GM21576 (cell line): ENCODE measurements around the gene MAP3K1.

ENCODE experiments used
- ATAC-seq: cut with Tn5 transposase; IDR thresholded peaks from one replicate; pipeline ENCODE4 v1.9.1; 2021; ENCODE audit warnings: mild to moderate bottlenecking, moderate library complexity; ENCODE audit not compliant: unreplicated experiment

Gene MAP3K1

GRCh38 chr5:56845277-56845676 lies 29.9 kb downstream of the MAP3K1 start:
- no peak for ATAC-seq

DNA sequence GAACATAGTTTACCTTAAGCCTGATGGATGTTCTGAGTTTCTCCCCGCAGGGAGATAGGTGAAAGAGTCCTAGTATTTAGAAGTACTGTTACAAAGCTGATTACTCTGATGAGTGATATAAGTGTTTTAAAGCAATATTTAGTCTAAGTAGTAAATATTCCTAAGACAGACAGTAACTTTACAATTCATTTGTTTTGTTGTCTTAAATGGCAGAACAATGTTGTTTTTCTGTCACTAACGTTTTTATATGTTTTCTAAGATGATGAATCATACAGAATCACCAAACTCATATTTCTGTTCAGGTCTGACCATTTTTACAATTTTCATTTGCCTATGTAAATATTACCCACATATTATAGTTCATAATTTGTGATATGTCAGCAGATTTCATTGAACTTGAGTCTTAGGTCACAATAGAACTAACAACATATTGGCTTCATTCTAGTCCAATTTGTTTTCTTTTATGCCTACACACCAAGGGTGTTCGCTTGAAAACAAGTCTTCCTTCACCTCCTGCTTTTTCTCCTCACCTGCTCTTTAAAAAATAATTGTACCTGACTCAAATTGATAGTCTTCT lies 30.6 kb downstream of the MAP3K1 start:
- ATAC-seq = no peak

- no peak for ATAC-seq
These were observed 32.9 kb downstream of the MAP3K1 start for GRCh38 chr5:56848206-56848605.

GRCh38 chr5:56849671-56850070 lies 34.3 kb downstream of the MAP3K1 start:
- ATAC-seq = no peak

DNA sequence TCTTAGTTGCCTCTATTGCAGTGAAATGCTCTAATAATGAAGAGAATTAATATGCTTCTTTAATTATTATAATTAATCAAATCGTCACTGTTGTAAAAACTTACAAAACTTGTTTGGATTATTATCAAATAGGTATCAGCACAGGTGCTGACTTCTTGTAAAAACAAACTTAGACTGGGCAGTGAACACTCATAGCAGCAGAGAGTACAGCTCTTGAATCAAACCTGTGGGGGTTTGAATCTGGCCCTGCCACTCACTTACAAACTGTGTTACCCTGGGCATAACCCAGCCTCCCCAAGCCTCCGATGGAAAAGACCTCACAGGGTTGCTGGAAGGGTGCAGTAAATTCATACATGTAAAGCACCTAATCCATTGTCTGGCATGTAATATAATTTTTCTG lies 35.1 kb downstream of the MAP3K1 start:
- ATAC-seq = no peak

DNA sequence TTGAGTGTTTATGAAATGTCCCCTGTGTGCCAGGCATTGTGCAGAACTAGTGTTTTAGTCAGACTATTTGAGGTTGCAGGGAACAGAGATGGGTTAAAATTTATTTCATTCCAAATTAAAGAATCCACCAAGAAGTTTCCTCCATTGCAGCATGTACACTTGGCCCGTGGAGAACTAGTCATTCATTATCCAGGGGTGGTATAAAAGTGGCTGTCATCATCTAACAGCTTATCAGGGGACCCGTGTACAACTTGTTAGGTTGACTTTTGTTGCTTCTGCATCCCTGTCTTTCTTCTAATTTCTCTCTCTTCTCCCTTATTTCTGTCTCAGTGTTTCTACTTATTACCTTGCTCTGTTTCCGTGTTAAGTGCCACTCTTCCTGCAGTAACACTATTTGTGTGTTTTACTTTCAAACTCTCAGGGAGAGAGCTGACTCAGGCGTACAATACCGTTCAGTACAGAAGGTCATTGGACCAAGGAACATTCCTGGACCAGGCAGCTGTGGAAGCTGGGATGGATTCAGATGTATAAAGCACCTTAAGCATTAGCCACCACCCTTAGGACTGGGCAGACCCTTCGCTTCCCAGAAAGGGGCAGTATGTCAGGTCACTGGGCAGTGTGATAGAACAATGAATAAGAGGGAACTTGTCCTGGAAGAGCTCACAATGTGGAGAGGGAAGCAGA lies 36.1 kb downstream of the MAP3K1 start:
- ATAC-seq = no peak

- no peak for ATAC-seq
These were observed 37.1 kb downstream of the MAP3K1 start for GRCh38 chr5:56852228-56853000.

- ATAC-seq = no peak
These were observed 38.3 kb downstream of the MAP3K1 start for GRCh38 chr5:56853698-56854097.

GRCh38 chr5:56854920-56855319 lies 39.6 kb downstream of the MAP3K1 start:
- ATAC-seq = no peak

- ATAC-seq = no peak
These were observed 41.3 kb downstream of the MAP3K1 start for GRCh38 chr5:56856541-56857178.

- ATAC-seq = no peak
These were observed 43.6 kb downstream of the MAP3K1 start for GRCh38 chr5:56858777-56859442.

- no peak for ATAC-seq
These were observed 46.6 kb downstream of the MAP3K1 start for GRCh38 chr5:56861893-56862485.

- ATAC-seq = no peak
These were observed 47.6 kb downstream of the MAP3K1 start for GRCh38 chr5:56862909-56863308.

DNA sequence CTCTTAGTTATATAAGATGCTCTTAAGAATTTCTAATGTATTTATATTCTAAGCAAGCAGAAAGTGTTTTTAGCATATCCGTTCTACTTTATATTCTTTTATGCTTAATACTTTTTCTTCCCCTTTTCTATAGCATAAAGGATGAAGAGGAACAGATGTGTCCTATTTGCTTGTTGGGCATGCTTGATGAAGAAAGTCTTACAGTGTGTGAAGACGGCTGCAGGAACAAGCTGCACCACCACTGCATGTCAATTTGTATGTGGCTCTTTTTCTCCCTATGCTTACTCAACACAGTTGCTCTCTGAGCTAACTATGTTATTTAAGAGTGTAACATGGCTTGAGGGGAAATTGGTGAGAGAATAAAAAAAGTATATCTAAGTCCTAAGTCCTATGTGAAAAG lies 56.4 kb downstream of the MAP3K1 start:
- ATAC-seq = no peak

- no peak for ATAC-seq
These were observed 57.7 kb downstream of the MAP3K1 start for GRCh38 chr5:56873056-56873455.

GRCh38 chr5:56876327-56876726 lies 61.0 kb downstream of the MAP3K1 start:
- no peak for ATAC-seq

GRCh38 chr5:56881571-56881970 lies 66.2 kb downstream of the MAP3K1 start:
- ATAC-seq = no peak

DNA sequence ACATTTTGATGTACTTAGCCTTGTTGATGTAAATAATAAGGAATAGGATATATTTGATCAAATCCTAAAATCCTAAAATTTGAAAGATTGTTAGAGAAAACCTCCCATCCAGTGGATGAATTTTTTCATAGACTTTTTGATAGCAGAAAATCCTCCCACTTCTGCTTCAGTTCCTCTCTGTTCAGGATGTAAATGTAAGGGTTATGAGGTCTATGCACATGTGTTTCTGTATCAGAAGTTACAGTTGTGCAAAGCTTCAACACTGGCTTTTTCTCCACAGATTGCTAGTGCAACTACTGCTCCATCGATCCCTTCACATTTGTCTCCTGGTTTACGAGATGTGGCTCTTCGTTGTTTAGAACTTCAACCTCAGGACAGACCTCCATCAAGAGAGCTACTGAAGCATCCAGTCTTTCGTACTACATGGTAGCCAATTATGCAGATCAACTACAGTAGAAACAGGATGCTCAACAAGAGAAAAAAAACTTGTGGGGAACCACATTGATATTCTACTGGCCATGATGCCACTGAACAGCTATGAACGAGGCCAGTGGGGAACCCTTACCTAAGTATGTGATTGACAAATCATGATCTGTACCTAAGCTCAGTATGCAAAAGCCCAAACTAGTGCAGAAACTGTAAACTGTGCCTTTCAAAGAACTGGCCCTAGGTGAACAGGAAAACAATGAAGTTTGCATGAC lies 78.1 kb downstream of the MAP3K1 start:
- ATAC-seq = no peak

DNA sequence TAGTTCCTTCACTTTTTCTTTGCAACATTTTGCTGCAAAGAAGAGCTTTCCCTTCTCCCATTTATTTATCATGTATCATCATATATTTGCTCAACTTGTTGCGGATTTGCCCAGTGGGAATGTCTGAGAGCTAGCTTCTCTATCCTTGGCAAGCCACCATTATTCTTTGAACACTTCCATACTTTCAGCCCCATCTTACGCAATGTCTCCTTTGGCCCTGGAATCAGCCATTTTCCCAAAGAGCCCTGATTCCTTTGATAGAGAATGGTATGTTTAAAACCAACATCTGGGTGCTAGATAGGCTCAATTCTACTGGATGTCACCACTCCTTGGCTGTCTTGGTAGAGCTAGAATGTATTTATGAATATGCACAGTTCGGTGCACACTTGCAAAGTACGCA lies 81.4 kb downstream of the MAP3K1 start:
- no peak for ATAC-seq

- no peak for ATAC-seq
These were observed 82.9 kb downstream of the MAP3K1 start for GRCh38 chr5:56898213-56898612.
